ENCODE data around the gene KCNJ1.

The KCNJ1 gene

DNA sequence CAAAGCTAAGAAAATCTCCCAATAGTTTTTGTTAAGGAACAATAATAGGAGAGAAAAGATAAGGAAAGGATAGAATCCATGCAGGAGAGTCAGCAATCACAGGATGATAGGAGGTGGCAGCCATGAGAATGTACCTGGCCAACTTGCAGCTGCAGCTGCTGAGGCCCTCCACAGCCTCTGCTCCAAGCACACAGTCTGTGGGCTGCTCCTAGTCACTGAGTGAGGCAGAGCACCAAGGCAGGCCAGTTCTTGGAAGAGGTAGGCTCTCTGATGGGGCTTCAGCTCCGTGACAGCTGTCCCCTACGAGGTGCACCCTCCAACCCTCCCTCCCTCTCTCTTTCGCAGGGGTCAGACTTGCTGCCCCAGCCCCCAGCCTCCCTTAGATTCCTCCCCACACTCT lies 5.5 kb upstream of the KCNJ1 start:
- peak overlapping the region; percentile 15 for H3K4me3 ChIP-seq (ENCODE audit: low read depth, low read length)
- H3K9ac ChIP-seq (ENCODE audit: low read depth, low read length): no peak overlapping the region
- peaks cover 28% of the 10 kb centered on the region for H3K27me3 ChIP-seq (ENCODE audit: control insufficient read depth, insufficient read depth, low read length)
- H3K9me3 ChIP-seq (ENCODE audit: control insufficient read depth, insufficient read depth, low read length): no peaks in the 10 kb centered on the region
- no peaks in the 10 kb centered on the region for H3K36me3 ChIP-seq (ENCODE audit: control insufficient read depth, insufficient read depth, low read length)
- H3K4me1 ChIP-seq (ENCODE audit: control insufficient read depth, insufficient read depth, low read length): peaks cover 24% of the 10 kb centered on the region

DNA sequence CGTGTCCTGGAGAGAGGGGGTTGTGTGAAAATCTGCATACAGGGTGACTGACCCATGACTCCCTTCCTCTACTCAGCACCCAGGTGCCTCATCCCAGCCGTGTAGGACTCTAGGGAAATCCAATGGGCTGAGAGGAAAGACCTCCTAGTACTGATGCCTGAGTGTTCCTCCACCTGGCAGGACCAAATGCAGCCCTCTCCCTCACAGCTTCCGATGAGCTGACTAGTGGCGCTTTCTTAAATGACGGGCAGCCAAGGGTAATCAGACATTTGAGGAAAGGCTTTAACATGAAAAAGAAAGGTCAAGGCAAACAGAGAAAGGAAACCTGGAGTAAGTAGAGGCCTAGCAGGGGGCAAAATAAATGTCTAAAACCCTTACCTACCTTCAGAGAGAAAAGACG lies 5.0 kb upstream of the KCNJ1 start:
- H3K9ac ChIP-seq (ENCODE audit: low read depth, low read length): no peak overlapping the region
- H3K36me3 ChIP-seq (ENCODE audit: control insufficient read depth, insufficient read depth, low read length): no peaks in the 10 kb centered on the region
- no peaks in the 10 kb centered on the region for H3K9me3 ChIP-seq (ENCODE audit: control insufficient read depth, insufficient read depth, low read length)
- H3K4me3 ChIP-seq (ENCODE audit: low read depth, low read length): peak overlapping the region; percentile 28
- peaks cover 24% of the 10 kb centered on the region for H3K4me1 ChIP-seq (ENCODE audit: control insufficient read depth, insufficient read depth, low read length)
- peaks cover 28% of the 10 kb centered on the region for H3K27me3 ChIP-seq (ENCODE audit: control insufficient read depth, insufficient read depth, low read length)

DNA sequence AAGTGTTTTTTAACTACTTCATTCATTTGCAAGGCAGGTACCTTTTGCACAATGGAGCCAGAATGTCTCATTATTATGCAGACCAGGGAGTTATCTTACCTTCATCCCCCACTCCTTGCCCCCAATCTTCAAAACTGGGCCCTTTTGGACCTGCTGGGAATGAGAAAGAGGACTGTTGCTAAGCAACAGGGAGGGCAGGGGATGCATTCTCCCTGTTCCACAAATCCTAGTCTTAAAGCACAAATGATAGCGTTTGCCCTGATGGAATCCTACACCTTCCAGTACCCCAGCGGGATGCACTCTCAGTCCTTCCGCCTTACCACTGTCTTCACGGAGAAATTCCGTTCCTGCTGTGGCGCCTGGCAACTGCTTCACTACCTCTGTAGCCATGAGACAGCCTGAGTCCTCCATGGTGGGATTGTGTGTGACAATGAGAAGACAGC lies 4.1 kb upstream of the KCNJ1 start:
- no peak overlapping the region for H3K9ac ChIP-seq (ENCODE audit: low read depth, low read length)

DNA sequence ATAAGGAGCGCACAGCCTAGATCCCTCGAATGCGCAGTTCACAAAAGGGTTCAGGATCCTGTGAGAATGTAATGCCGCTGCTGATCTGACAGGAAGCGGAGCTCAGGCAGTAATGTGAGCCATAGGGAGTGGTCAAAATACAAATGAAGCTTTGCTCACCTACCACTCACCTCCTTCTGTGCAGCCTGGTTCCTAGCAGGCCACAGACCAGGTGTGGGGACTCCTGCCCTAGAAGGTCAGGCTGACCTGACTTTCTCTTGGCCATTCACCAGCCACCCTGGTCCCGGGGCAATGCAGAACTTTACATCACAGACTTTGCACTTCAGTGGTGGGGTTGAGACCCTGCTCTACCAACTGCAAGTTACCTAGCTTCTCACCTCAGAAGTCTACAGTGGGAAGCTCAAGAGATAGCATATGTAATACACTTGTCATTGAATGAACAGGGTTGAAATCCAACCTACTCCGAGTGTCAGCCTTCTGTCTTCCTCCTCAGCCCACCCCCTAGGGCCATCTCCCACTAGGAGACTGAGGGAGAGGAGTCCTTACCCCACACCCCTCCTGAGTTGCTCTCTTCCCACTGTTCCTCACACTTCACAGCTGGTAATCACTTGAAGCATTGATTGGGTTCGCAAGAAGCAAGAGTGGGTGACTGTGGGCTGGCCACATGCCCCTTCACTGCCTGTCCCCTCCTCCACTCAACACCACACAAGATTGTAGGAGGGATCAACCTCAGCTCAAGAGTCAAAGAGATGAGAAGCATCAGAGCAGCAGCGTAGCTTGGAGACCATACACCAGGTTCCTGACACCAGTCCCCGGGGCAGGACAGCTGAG lies 2.0 kb upstream of the KCNJ1 start:
- Histone ChIP-seq H3K4me3 (ENCODE audit: low read depth, low read length) (no peak overlapping the region), H3K9me3 (ENCODE audit: control insufficient read depth, insufficient read depth, low read length) (no peaks in the 10 kb centered on the region), H3K36me3 (ENCODE audit: control insufficient read depth, insufficient read depth, low read length) (no peaks in the 10 kb centered on the region), H3K4me1 (ENCODE audit: control insufficient read depth, insufficient read depth, low read length) (peaks cover 24% of the 10 kb centered on the region), H3K27me3 (ENCODE audit: control insufficient read depth, insufficient read depth, low read length) (peaks cover 9% of the 10 kb centered on the region), H3K9ac (ENCODE audit: low read depth, low read length) (no peak overlapping the region)

More for the DNA sequence above, 4.1 kb upstream of the KCNJ1 start:
- H3K27me3 ChIP-seq (ENCODE audit: control insufficient read depth, insufficient read depth, low read length): peaks cover 21% of the 10 kb centered on the region
- no peaks in the 10 kb centered on the region for H3K36me3 ChIP-seq (ENCODE audit: control insufficient read depth, insufficient read depth, low read length)
- H3K4me1 ChIP-seq (ENCODE audit: control insufficient read depth, insufficient read depth, low read length): peaks cover 24% of the 10 kb centered on the region
- peak overlapping the region; percentile 28 for H3K4me3 ChIP-seq (ENCODE audit: low read depth, low read length)
- no peaks in the 10 kb centered on the region for H3K9me3 ChIP-seq (ENCODE audit: control insufficient read depth, insufficient read depth, low read length)

DNA sequence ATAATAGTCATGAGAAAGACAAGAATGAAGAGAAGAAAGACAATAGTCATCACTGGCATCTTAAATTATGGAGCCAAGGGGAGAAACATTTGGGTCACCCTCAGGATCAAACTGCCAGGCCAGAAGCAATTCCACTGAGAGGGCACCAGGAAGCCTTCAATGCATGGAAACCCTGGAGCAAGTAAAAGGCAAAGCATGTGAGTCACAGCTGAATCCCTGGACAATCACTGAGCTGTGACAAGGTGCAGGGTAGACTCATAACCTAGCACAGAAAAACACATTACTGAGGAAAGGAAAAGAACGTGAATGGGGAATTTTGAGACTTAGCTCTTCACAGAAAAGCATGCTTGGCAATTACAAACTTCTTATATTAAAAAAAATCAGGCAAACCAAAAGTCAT lies 1.6 kb downstream of the KCNJ1 start:
- Histone ChIP-seq H3K27me3 (ENCODE audit: control insufficient read depth, insufficient read depth, low read length) (no peaks in the 10 kb centered on the region), H3K36me3 (ENCODE audit: control insufficient read depth, insufficient read depth, low read length) (no peaks in the 10 kb centered on the region), H3K9me3 (ENCODE audit: control insufficient read depth, insufficient read depth, low read length) (no peaks in the 10 kb centered on the region), H3K4me3 (ENCODE audit: low read depth, low read length) (no peak overlapping the region), H3K4me1 (ENCODE audit: control insufficient read depth, insufficient read depth, low read length) (peaks cover 2% of the 10 kb centered on the region), H3K9ac (ENCODE audit: low read depth, low read length) (no peak overlapping the region)

DNA sequence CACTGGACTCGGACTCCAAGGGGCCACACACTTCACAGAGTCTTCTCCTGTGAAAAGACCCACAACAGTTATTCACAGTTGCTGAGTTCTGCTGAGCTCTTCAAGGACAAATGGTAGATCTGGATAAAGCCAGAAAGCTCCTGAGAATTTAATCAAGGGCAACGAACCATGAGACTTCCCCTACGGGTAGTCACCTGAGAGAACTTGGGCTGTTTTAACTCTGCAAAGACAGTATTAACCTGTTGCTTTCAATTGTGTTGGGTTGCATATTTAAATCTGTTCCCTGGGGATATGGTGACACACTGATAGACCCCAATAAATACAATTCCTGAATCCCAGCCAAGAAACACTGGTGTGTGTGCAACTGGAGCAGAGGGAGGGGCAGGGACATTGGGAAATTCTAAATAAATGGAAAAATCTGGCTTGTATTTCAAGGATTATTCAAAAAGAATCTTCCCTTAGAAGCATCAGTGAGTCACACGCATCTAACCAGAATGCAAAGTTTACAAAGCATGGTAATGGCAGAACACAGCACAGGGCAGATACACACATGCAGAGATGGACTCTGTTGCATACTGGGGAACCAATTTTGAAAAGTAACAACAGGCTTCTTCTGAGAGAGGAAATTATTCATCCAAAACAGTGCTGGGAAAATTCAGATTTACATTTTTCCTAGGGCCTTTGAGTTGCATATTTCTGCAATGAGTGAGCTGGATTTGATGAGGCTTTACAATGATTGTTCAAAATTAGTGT lies 4.0 kb downstream of the KCNJ1 start:
- H3K4me3 ChIP-seq (ENCODE audit: low read depth, low read length): no peak overlapping the region
- no peaks in the 10 kb centered on the region for H3K36me3 ChIP-seq (ENCODE audit: control insufficient read depth, insufficient read depth, low read length)
- H3K9me3 ChIP-seq (ENCODE audit: control insufficient read depth, insufficient read depth, low read length): no peaks in the 10 kb centered on the region
- peaks cover 14% of the 10 kb centered on the region for H3K27me3 ChIP-seq (ENCODE audit: control insufficient read depth, insufficient read depth, low read length)
- H3K4me1 ChIP-seq (ENCODE audit: control insufficient read depth, insufficient read depth, low read length): no peaks in the 10 kb centered on the region
- no peak overlapping the region for H3K9ac ChIP-seq (ENCODE audit: low read depth, low read length)

DNA sequence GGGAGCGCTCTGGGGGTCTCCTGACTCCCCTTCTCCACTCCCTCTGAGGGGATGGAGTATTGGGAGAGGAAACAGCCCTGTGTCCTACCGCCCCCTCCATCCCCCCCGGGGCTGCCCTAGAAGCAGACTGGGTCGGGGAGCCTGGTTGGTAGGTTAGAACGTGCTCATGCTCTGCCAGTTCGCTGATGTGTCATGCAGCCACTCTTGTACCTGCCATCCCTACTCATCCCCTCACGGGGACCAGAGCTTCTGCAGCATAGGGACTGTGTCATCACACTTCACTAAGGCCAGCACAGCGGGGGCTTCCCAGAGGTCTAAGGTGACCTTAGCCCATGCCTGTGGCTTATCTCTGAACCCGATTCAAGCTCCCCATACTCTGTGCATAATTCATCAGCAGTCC lies 4.7 kb downstream of the KCNJ1 start:
- H3K4me1 ChIP-seq (ENCODE audit: control insufficient read depth, insufficient read depth, low read length): no peaks in the 10 kb centered on the region
- H3K4me3 ChIP-seq (ENCODE audit: low read depth, low read length): no peak overlapping the region
- no peaks in the 10 kb centered on the region for H3K9me3 ChIP-seq (ENCODE audit: control insufficient read depth, insufficient read depth, low read length)
- peaks cover 14% of the 10 kb centered on the region for H3K27me3 ChIP-seq (ENCODE audit: control insufficient read depth, insufficient read depth, low read length)
- no peaks in the 10 kb centered on the region for H3K36me3 ChIP-seq (ENCODE audit: control insufficient read depth, insufficient read depth, low read length)
- H3K9ac ChIP-seq (ENCODE audit: low read depth, low read length): no peak overlapping the region

DNA sequence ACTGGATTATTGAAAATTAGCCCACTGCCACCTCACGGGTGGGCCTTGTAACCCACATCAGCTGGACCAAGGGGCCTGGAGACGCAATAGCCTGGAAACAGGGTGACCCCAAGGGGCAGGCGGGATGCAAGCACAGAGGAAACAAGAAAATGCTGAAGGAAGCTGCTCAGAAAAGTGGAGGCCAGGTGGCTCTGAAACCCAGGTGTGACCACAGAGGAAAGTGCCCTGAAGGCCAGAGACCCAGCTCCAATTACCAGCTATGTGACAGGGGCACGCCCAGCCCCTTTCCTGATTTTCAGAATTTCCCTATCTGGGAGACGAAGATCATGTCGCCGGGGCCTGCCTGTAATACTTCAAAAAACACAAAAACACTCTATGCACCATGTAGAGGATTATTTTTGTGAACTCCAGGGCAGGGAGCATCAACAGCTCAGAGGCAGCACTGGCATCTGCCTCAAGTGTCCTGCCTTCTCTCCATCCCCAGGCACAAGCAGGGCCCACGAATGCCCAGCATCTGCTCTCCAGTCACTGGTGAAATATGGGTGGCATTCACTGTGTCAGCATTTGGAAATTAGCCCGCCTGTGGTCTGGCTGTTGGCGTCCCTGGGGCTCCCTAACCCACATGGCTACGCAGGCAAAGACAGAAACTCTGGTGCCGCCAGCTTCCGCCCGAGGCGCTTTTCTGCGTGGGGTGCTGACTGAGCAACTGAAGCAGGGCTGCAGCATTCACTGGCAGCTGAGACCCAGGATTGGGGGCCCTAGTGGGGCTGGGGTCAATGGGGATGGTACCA lies 6.3 kb downstream of the KCNJ1 start:
- Histone ChIP-seq H3K9ac (ENCODE audit: low read depth, low read length) (no peak overlapping the region), H3K4me1 (ENCODE audit: control insufficient read depth, insufficient read depth, low read length) (no peaks in the 10 kb centered on the region), H3K36me3 (ENCODE audit: control insufficient read depth, insufficient read depth, low read length) (no peaks in the 10 kb centered on the region), H3K27me3 (ENCODE audit: control insufficient read depth, insufficient read depth, low read length) (peaks cover 14% of the 10 kb centered on the region), H3K9me3 (ENCODE audit: control insufficient read depth, insufficient read depth, low read length) (no peaks in the 10 kb centered on the region), H3K4me3 (ENCODE audit: low read depth, low read length) (no peak overlapping the region)

DNA sequence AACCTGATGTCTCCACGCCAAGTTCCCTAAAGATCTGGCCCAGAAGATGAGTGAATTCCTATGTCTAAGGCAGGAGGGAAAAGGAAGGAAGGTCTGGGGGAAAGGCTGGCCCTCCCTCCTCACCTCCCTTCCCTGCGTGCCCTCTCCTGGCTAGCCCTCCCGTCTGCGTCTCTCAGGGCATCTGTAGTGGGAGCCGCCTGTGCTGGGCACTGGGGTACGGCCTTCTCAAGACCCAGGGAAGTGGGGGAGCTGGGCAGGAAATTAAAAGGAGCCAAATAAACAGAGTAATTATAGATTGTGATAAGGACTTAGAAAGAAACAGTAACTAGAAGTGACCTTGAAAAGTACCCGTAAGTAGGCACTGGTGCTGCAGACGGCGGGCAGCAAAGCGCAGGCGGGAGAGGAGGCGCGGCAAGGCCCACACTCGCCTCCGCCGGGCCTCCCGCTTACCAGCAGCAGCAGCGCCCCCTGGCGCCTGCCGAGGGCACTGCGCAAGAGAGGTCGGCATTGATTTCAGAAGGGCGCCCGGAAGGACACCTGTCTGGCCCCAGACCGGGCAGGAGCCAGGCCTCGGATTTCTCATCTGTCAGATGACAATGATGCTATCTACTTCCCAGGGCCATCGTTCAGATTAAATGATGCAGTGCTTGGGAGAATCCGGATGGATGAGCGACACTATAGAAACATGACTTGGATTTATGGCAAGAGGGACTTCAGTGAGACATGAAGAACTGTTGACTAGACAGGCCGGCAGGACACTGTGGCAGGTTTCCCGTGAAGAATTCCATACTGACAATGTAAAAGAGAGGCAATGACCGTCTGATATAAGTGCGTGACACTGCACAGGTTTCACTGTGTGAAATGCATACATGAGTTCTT lies 7.3 kb downstream of the KCNJ1 start:
- Histone ChIP-seq H3K9me3 (ENCODE audit: control insufficient read depth, insufficient read depth, low read length) (no peaks in the 10 kb centered on the region), H3K4me1 (ENCODE audit: control insufficient read depth, insufficient read depth, low read length) (no peaks in the 10 kb centered on the region), H3K4me3 (ENCODE audit: low read depth, low read length) (no peak overlapping the region), H3K27me3 (ENCODE audit: control insufficient read depth, insufficient read depth, low read length) (peaks cover 14% of the 10 kb centered on the region), H3K9ac (ENCODE audit: low read depth, low read length) (no peak overlapping the region), H3K36me3 (ENCODE audit: control insufficient read depth, insufficient read depth, low read length) (no peaks in the 10 kb centered on the region)

DNA sequence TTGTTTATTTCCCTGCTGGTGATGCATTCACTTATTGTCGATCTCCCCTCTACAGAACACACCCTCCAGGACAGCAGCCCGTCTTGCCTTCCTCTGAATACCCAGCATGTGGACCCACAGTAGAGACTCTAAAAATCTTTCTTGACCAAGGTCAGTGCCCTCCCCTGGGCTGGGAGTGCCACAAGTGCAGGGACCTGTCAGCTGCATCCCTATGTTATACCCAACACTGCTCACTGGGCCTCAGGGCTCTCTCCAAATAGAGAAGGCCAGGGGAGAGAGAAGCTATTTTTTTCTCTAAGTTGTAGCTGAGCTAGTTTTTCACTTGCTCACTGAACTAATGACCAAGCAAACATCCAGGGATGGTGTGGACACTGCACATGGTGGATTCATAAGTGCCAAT lies 9.8 kb downstream of the KCNJ1 start:
- no peaks in the 10 kb centered on the region for H3K4me1 ChIP-seq (ENCODE audit: control insufficient read depth, insufficient read depth, low read length)
- H3K9ac ChIP-seq (ENCODE audit: low read depth, low read length): no peak overlapping the region
- no peaks in the 10 kb centered on the region for H3K9me3 ChIP-seq (ENCODE audit: control insufficient read depth, insufficient read depth, low read length)
- no peak overlapping the region for H3K4me3 ChIP-seq (ENCODE audit: low read depth, low read length)
- peaks cover 14% of the 10 kb centered on the region for H3K27me3 ChIP-seq (ENCODE audit: control insufficient read depth, insufficient read depth, low read length)
- no peaks in the 10 kb centered on the region for H3K36me3 ChIP-seq (ENCODE audit: control insufficient read depth, insufficient read depth, low read length)

DNA sequence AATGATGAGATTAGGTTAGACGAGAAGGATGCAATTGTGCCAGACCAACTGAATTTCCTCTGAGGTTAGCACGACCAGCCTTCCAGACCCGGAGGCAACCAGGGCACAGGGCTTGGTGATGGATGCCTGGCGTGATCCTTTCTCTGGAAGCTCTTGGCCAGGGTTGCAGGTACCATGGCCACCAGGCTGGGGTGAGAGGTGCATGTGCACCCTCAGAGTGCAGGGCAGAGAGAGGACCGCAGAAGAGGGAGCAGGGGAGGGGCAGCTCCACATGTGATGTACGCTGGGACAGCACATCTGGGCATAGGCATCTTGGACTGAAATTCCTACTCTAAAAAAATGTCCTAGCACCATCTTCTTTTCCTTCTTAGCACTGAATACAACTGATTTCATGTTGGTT lies 10.9 kb downstream of the KCNJ1 start:
- no peak overlapping the region for H3K4me3 ChIP-seq (ENCODE audit: low read depth, low read length)
- H3K9me3 ChIP-seq (ENCODE audit: control insufficient read depth, insufficient read depth, low read length): no peaks in the 10 kb centered on the region
- H3K27me3 ChIP-seq (ENCODE audit: control insufficient read depth, insufficient read depth, low read length): peaks cover 14% of the 10 kb centered on the region
- no peaks in the 10 kb centered on the region for H3K36me3 ChIP-seq (ENCODE audit: control insufficient read depth, insufficient read depth, low read length)
- no peaks in the 10 kb centered on the region for H3K4me1 ChIP-seq (ENCODE audit: control insufficient read depth, insufficient read depth, low read length)
- H3K9ac ChIP-seq (ENCODE audit: low read depth, low read length): no peak overlapping the region

Data from iPS-15b (cell line).